ENCODE data around the gene DHX57. TPM values are rescaled to one million over a fixed set of nuclear protein-coding genes. Genes with fewer than 3 reads are reported as not detected.

Gene DHX57, protein sequence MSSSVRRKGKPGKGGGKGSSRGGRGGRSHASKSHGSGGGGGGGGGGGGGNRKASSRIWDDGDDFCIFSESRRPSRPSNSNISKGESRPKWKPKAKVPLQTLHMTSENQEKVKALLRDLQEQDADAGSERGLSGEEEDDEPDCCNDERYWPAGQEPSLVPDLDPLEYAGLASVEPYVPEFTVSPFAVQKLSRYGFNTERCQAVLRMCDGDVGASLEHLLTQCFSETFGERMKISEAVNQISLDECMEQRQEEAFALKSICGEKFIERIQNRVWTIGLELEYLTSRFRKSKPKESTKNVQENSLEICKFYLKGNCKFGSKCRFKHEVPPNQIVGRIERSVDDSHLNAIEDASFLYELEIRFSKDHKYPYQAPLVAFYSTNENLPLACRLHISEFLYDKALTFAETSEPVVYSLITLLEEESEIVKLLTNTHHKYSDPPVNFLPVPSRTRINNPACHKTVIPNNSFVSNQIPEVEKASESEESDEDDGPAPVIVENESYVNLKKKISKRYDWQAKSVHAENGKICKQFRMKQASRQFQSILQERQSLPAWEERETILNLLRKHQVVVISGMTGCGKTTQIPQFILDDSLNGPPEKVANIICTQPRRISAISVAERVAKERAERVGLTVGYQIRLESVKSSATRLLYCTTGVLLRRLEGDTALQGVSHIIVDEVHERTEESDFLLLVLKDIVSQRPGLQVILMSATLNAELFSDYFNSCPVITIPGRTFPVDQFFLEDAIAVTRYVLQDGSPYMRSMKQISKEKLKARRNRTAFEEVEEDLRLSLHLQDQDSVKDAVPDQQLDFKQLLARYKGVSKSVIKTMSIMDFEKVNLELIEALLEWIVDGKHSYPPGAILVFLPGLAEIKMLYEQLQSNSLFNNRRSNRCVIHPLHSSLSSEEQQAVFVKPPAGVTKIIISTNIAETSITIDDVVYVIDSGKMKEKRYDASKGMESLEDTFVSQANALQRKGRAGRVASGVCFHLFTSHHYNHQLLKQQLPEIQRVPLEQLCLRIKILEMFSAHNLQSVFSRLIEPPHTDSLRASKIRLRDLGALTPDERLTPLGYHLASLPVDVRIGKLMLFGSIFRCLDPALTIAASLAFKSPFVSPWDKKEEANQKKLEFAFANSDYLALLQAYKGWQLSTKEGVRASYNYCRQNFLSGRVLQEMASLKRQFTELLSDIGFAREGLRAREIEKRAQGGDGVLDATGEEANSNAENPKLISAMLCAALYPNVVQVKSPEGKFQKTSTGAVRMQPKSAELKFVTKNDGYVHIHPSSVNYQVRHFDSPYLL (N-terminal part only)
- total RNA-seq, result 15.1 and 26.4 TPM in 2 replicates

DNA sequence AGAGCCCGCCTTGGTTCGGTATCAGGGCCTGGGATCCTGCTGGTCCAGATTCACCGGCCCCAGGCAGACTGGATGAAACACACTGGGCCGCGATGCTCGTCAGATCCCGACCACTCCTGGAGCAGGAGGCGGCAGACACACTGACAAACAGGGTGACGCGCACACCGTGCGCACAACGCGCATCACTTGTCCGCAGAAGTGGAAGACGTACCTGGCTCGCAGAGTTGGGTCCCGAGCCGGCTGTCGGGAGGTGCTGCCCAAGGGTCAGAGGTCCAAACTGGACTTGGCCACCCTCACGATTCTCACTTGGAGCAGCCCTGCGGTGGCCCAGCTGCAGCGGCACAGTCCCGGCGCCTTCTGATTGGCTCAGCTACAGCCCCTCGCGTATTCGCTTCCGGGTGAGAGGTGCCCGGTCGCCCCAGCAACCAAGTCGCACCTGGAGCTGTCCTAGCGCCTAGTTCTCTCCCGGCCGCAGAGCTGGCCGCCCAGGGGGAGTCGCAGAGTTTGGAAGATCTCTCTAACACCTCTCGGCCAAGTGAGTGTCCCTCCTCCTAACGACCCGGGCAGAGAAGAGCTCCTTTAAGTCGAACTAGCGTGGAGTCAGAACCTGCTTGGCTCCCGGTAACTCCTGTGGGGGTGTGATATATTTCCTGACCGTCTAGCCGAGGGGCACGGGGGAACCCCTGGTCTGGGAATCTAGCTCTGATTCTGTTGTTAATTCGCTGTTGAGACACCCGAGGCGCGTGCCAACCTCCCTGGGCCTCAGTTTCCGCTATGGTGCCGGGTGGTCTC, at the start of gene DHX57, which contains the start of gene MORN2:
DHX57 (minus strand) TSS at position 359 of the 792 bp plus-strand sequence. CDS start 7,529 bp downstream, outside the sequence.
MORN2 (plus strand) TSS at position 401 of the 792 bp plus-strand sequence.

GRCh38 chr2:38889575-38889974, 13.8 kb upstream of the DHX57 start, which contains the start of gene ARHGEF33:
TSS of gene ARHGEF33 (plus strand) at chr2:38889875. CDS start at chr2:38919448, 29,573 bp downstream.

GRCh38 chr2:38750891-38751595, 124.7 kb downstream of the DHX57 start, which contains the start of gene SRSF7:
TSS of gene SRSF7 (minus strand) at chr2:38751361. CDS start at chr2:38751256, 105 bp downstream.

Other genes starting within 250 kb of the DHX57 start
- 5.0 and 8.4 TPM in 2 replicates for gene GALM, start 209.8 kb downstream of the DHX57 start, total RNA-seq
- 117 and 227 TPM in 2 replicates for gene SRSF7, start 124.6 kb downstream of the DHX57 start, total RNA-seq
- 7.3 and 10.7 TPM in 2 replicates for gene GEMIN6, start 97.7 kb downstream of the DHX57 start, total RNA-seq
- 8.7 and 8.9 TPM in 2 replicates for gene MORN2, start within 50 bp of the DHX57 start, total RNA-seq
- gene ARHGEF33, start 13.9 kb upstream of the DHX57 start, total RNA-seq, result 0.13 and 0.16 TPM in 2 replicates
- 11.5 and 34.2 TPM in 2 replicates for gene SOS1, start 245.1 kb upstream of the DHX57 start, total RNA-seq